Measurements from ENCODE around the gene SHB. TPM values are rescaled to one million over a fixed set of nuclear protein-coding genes. Genes with fewer than 3 reads are reported as not detected.

SHB gene
- total RNA-seq, 1 experiment from 2014 or later, result 23.8 TPM

DNA sequence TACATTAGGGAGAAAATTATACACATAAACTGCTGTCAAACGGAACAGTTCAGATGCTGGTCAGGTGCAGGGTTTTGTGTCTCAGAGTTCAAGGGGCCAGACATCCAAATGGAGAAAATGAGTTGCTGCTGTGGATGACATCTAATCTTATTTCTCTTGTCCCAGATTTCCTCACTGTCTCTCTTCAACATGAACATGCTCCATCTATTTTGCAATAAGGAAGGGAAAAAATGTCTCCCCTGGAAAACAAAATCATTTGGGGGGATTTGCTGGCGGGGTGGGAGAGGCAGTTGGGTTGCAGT, 51.2 kb downstream of the SHB start:
- BruUV-seq (replicated peaks), result no TSS peak
- Histone ChIP-seq H3K4me1 (replicated peaks; ENCODE audit: insufficient read depth) (peaks cover 69% of the 10 kb centered on the region), H3K4me2 (peak overlapping the region; percentile 72; the same call in 1 of the 2 replicates)

GRCh38 chr9:38017149-38017884, 51.7 kb downstream of the SHB start:
- Histone ChIP-seq H3K4me2 (peak overlapping the region; percentile 72), H3K4me3 (no peak overlapping the region), H3K9me3 (ENCODE audit: insufficient read depth, low read depth) (no peaks in the 10 kb centered on the region), H3K9me2 (ENCODE audit: insufficient read depth) (no peaks in the 10 kb centered on the region), H4K20me1 (ENCODE audit: insufficient read depth) (no peaks in the 10 kb centered on the region), H3F3A (ENCODE audit: insufficient read depth, low read depth) (peaks cover 33% of the 10 kb centered on the region), H2AFZ (no peak overlapping the region), H3K27ac (peak overlapping the region; percentile 85), H3K36me3 (ENCODE audit: low read depth) (no peaks in the 10 kb centered on the region), H3K79me2 (ENCODE audit: low read depth) (peaks cover 83% of the 10 kb centered on the region), H3K27me3 (ENCODE audit: insufficient read depth, low read depth) (no peaks in the 10 kb centered on the region), H3K4me1 (replicated peaks; ENCODE audit: insufficient read depth) (peaks cover 64% of the 10 kb centered on the region)
- intact Hi-C loops (cut with micrococcal nuclease; ENCODE audit: unreplicated experiment), result loop anchor here (1.0 to 5.0 kb wide), 6 partner anchors 29 to 346 kb away; no protein-coding TSS in a partner anchor
- TF ChIP-seq, protein P1, sequence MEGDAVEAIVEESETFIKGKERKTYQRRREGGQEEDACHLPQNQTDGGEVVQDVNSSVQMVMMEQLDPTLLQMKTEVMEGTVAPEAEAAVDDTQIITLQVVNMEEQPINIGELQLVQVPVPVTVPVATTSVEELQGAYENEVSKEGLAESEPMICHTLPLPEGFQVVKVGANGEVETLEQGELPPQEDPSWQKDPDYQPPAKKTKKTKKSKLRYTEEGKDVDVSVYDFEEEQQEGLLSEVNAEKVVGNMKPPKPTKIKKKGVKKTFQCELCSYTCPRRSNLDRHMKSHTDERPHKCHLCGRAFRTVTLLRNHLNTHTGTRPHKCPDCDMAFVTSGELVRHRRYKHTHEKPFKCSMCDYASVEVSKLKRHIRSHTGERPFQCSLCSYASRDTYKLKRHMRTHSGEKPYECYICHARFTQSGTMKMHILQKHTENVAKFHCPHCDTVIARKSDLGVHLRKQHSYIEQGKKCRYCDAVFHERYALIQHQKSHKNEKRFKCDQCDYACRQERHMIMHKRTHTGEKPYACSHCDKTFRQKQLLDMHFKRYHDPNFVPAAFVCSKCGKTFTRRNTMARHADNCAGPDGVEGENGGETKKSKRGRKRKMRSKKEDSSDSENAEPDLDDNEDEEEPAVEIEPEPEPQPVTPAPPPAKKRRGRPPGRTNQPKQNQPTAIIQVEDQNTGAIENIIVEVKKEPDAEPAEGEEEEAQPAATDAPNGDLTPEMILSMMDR (conservative IDR thresholded peaks at IDR 0.05), result peak; percentile 39
- no peak for TF ChIP-seq EZH2 (IDR thresholded peaks at IDR 0.05; ENCODE audit: low read depth)
- ChIA-PET CTCF (interaction anchor here (0.6 to 1.2 kb wide), 6 partner anchors 8 to 101 kb away, joined by 3 to 6 read pairs (median 3); no protein-coding TSS in a partner anchor), POLR2A (ENCODE audit: unreplicated experiment) (interaction anchor here (0.6 to 1.7 kb wide), 4 partner anchors 9 to 74 kb away, joined by 3 to 7 read pairs (median 4); no protein-coding TSS in a partner anchor)
- no TSS peak for BruUV-seq (replicated peaks)
- DNase-seq, result peak; percentile 51 to 80

More for the DNA sequence above, 51.2 kb downstream of the SHB start:
- ChIA-PET POLR2A (ENCODE audit: unreplicated experiment) (interaction anchor here (1.7 kb wide), 1 partner anchor 9 kb away, joined by 3 read pairs; no protein-coding TSS in a partner anchor), CTCF (interaction anchor here (0.6 to 1.2 kb wide), 5 partner anchors 8 to 102 kb away, joined by 3 to 6 read pairs (median 3); no protein-coding TSS in a partner anchor)
- Histone ChIP-seq H3K9me2 (ENCODE audit: insufficient read depth) (no peaks in the 10 kb centered on the region), H3K79me2 (ENCODE audit: low read depth) (peaks cover 88% of the 10 kb centered on the region), H3K4me3 (no peak overlapping the region), H4K20me1 (ENCODE audit: insufficient read depth) (no peaks in the 10 kb centered on the region), H3K9me3 (ENCODE audit: insufficient read depth, low read depth) (no peaks in the 10 kb centered on the region), H3F3A (ENCODE audit: insufficient read depth, low read depth) (peaks cover 33% of the 10 kb centered on the region), H2AFZ (no peak overlapping the region), H3K27me3 (ENCODE audit: insufficient read depth, low read depth) (no peaks in the 10 kb centered on the region), H3K36me3 (ENCODE audit: low read depth) (no peaks in the 10 kb centered on the region), H3K27ac (peak overlapping the region; percentile 85)
- DNase-seq, result no peak
- TF ChIP-seq, protein P1 (conservative IDR thresholded peaks at IDR 0.05), result no peak
- TF ChIP-seq EZH2 (IDR thresholded peaks at IDR 0.05; ENCODE audit: low read depth), result no peak
- intact Hi-C loops (cut with micrococcal nuclease; ENCODE audit: unreplicated experiment), result loop anchor here (1.0 to 5.0 kb wide), 6 partner anchors 29 to 345 kb away; no protein-coding TSS in a partner anchor

GRCh38 chr9:38016375-38017135, 52.5 kb downstream of the SHB start:
- POLR2A ChIA-PET (ENCODE audit: unreplicated experiment), result interaction anchor here (0.6 to 1.7 kb wide), 5 partner anchors 8 to 88 kb away, joined by 3 to 7 read pairs (median 5); no protein-coding TSS in a partner anchor
- no peak for DNase-seq
- no peaks in the 10 kb centered on the region for H4K20me1 ChIP-seq (ENCODE audit: insufficient read depth)
- no peaks in the 10 kb centered on the region for H3K9me3 ChIP-seq (ENCODE audit: insufficient read depth, low read depth)
- peaks cover 56% of the 10 kb centered on the region for H3K4me1 ChIP-seq (replicated peaks; ENCODE audit: insufficient read depth)
- intact Hi-C loops (cut with micrococcal nuclease; ENCODE audit: unreplicated experiment), result loop anchor here (1.0 to 5.0 kb wide), 6 partner anchors 30 to 347 kb away; no protein-coding TSS in a partner anchor
- no peaks in the 10 kb centered on the region for H3K9me2 ChIP-seq (ENCODE audit: insufficient read depth)
- TF ChIP-seq EZH2 (IDR thresholded peaks at IDR 0.05; ENCODE audit: low read depth), result no peak
- TF ChIP-seq, protein P1 (conservative IDR thresholded peaks at IDR 0.05), result no peak
- peak overlapping the region; percentile 85; the same call in 1 of the 2 replicates for H3K27ac ChIP-seq
- no TSS peak for BruUV-seq (replicated peaks)
- no peaks in the 10 kb centered on the region for H3K27me3 ChIP-seq (ENCODE audit: insufficient read depth, low read depth)
- no peak overlapping the region for H3K4me3 ChIP-seq
- H3F3A ChIP-seq (ENCODE audit: insufficient read depth, low read depth), result peaks cover 33% of the 10 kb centered on the region
- peaks cover 79% of the 10 kb centered on the region for H3K79me2 ChIP-seq (ENCODE audit: low read depth)
- no peaks in the 10 kb centered on the region for H3K36me3 ChIP-seq (ENCODE audit: low read depth)
- peak overlapping the region; percentile 72; the same call in 1 of the 2 replicates for H3K4me2 ChIP-seq
- H2AFZ ChIP-seq, result no peak overlapping the region
- CTCF ChIA-PET, result interaction anchor here (1.1 to 1.2 kb wide), 3 partner anchors 10 to 72 kb away, joined by 3 to 6 read pairs (median 3); no protein-coding TSS in a partner anchor
